ENCODE results near the gene CENPP. TPM values are rescaled to one million over a fixed set of nuclear protein-coding genes. Genes with fewer than 3 reads are reported as not detected.

CENPP gene
- polyA plus RNA-seq, 2 donors = 2.2 to 3.6 TPM

DNA sequence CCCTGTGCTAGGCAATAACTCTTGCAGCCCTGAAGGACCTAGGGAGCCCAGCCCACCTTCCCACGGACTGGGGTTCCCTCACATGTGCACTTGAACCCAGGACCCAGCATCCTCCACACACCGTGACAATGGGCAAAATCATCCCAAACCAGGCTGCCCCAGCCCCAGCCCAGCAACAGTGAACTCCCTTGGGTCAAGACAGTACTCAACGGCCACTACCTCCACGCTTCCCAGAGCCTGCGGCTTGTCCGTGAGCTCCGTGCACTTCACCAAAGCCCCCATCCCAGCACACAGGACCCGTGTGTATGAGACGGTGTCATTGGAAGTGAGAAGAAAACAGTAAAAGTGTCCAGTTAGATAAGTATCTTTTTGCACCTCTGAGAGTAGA, 288.4 kb downstream of the CENPP start:
- Histone ChIP-seq H3K4me1 (ENCODE audit: control insufficient read depth in 2 of 2, insufficient read depth in 2 of 2, low read length in 1 of 2) (peaks cover 12 to 27% of the 10 kb centered on the region in 2 donors), H3K9me3 (ENCODE audit: control insufficient read depth in 2 of 2, insufficient read depth in 1 of 2, low read depth in 1 of 2, low read length in 1 of 2) (no peaks in the 10 kb centered on the region), H3K27me3 (ENCODE audit: control insufficient read depth in 1 of 2, insufficient read depth in 2 of 2, low read length in 2 of 2) (no peaks in the 10 kb centered on the region), H3K36me3 (ENCODE audit: control insufficient read depth in 2 of 2, insufficient read depth in 2 of 2, low read length in 1 of 2) (peaks cover 10 to 34% of the 10 kb centered on the region in 2 donors), H3K4me3 (ENCODE audit: low read depth in 1 of 2, low read length in 2 of 2) (no peak overlapping the region), H3K27ac (ENCODE audit: low read depth in 2 of 2, low read length in 1 of 2) (peak overlapping the region in 1 of 2 donors; percentile 86)
- WGBS, 2 donors = 94 to 95% methylated on average over 9 of the region's 9 CpGs

GRCh38 chr9:92614763-92615461, 289.2 kb downstream of the CENPP start:
- peaks cover 10 to 41% of the 10 kb centered on the region in 2 donors for H3K36me3 ChIP-seq (ENCODE audit: control insufficient read depth in 2 of 2, insufficient read depth in 2 of 2, low read length in 1 of 2)
- no peaks in the 10 kb centered on the region for H3K27me3 ChIP-seq (ENCODE audit: control insufficient read depth in 1 of 2, insufficient read depth in 2 of 2, low read length in 2 of 2)
- no peak overlapping the region for H3K4me3 ChIP-seq (ENCODE audit: low read depth in 1 of 2, low read length in 2 of 2)
- H3K9me3 ChIP-seq (ENCODE audit: control insufficient read depth in 2 of 2, insufficient read depth in 1 of 2, low read depth in 1 of 2, low read length in 1 of 2) = no peaks in the 10 kb centered on the region
- 83% methylated on average over 17 of the region's 17 CpGs for whole genome bisulfite sequencing, 2 donors
- H3K27ac ChIP-seq (ENCODE audit: low read depth in 2 of 2, low read length in 1 of 2) = peak overlapping the region; percentile 68 to 89
- peaks cover 12 to 23% of the 10 kb centered on the region in 2 donors for H3K4me1 ChIP-seq (ENCODE audit: control insufficient read depth in 2 of 2, insufficient read depth in 2 of 2, low read length in 1 of 2)

DNA sequence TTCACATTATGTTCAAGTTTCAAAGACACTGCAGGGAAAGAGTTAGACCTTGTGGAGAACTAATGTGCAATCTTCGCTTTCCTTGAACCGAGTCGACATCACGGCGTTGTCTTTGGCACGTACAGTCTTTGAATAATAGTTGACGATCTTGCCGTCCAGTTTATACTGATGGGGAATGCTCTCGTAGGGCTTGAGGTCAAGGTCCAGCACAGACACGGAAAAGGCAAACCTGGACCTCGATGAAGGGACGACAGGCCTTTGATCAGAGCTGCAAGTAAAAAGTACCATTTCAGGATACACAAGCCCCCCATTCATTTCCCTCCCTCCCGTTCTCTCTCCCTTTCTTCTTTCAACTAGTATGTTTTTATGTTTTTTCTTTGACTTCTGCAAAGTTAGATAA, 290.0 kb downstream of the CENPP start:
- Histone ChIP-seq H3K4me1 (ENCODE audit: control insufficient read depth in 2 of 2, insufficient read depth in 2 of 2, low read length in 1 of 2) (peaks cover 12 to 26% of the 10 kb centered on the region in 2 donors), H3K9me3 (ENCODE audit: control insufficient read depth in 2 of 2, insufficient read depth in 1 of 2, low read depth in 1 of 2, low read length in 1 of 2) (no peaks in the 10 kb centered on the region), H3K4me3 (ENCODE audit: low read depth in 1 of 2, low read length in 2 of 2) (no peak overlapping the region), H3K36me3 (ENCODE audit: control insufficient read depth in 2 of 2, insufficient read depth in 2 of 2, low read length in 1 of 2) (peaks cover 8 to 42% of the 10 kb centered on the region in 2 donors), H3K27ac (ENCODE audit: low read depth in 2 of 2, low read length in 1 of 2) (peak overlapping the region; percentile 89 to 94), H3K27me3 (ENCODE audit: control insufficient read depth in 1 of 2, insufficient read depth in 2 of 2, low read length in 2 of 2) (no peaks in the 10 kb centered on the region)
- 73 to 76% methylated on average over 13 of the region's 13 CpGs for WGBS, 2 donors

GRCh38 chr9:92616199-92616641, 290.5 kb downstream of the CENPP start:
- Histone ChIP-seq H3K4me1 (ENCODE audit: control insufficient read depth in 2 of 2, insufficient read depth in 2 of 2, low read length in 1 of 2) (peaks cover 11 to 23% of the 10 kb centered on the region in 2 donors), H3K27ac (ENCODE audit: low read depth in 2 of 2, low read length in 1 of 2) (peak overlapping the region; percentile 89 to 94), H3K36me3 (ENCODE audit: control insufficient read depth in 2 of 2, insufficient read depth in 2 of 2, low read length in 1 of 2) (peaks cover 8 to 40% of the 10 kb centered on the region in 2 donors)

GRCh38 chr9:92616655-92617111, 290.9 kb downstream of the CENPP start:
- WGBS, 2 donors = 63 to 73% methylated on average over 11 of the region's 11 CpGs
- Histone ChIP-seq H3K36me3 (ENCODE audit: control insufficient read depth in 2 of 2, insufficient read depth in 2 of 2, low read length in 1 of 2) (peaks cover 8 to 43% of the 10 kb centered on the region in 2 donors), H3K4me1 (ENCODE audit: control insufficient read depth in 2 of 2, insufficient read depth in 2 of 2, low read length in 1 of 2) (peaks cover 9 to 19% of the 10 kb centered on the region in 2 donors), H3K4me3 (ENCODE audit: low read depth in 1 of 2, low read length in 2 of 2) (no peak overlapping the region), H3K9me3 (ENCODE audit: control insufficient read depth in 2 of 2, insufficient read depth in 1 of 2, low read depth in 1 of 2, low read length in 1 of 2) (no peaks in the 10 kb centered on the region), H3K27me3 (ENCODE audit: control insufficient read depth in 1 of 2, insufficient read depth in 2 of 2, low read length in 2 of 2) (no peaks in the 10 kb centered on the region), H3K27ac (ENCODE audit: low read depth in 2 of 2, low read length in 1 of 2) (peak overlapping the region; percentile 89 to 94)

More at GRCh38 chr9:92616199-92616641, 290.5 kb downstream of the CENPP start:
- Histone ChIP-seq H3K27me3 (ENCODE audit: control insufficient read depth in 1 of 2, insufficient read depth in 2 of 2, low read length in 2 of 2) (no peaks in the 10 kb centered on the region), H3K9me3 (ENCODE audit: control insufficient read depth in 2 of 2, insufficient read depth in 1 of 2, low read depth in 1 of 2, low read length in 1 of 2) (no peaks in the 10 kb centered on the region), H3K4me3 (ENCODE audit: low read depth in 1 of 2, low read length in 2 of 2) (no peak overlapping the region)
- 64% methylated on average over 11 of the region's 11 CpGs for whole genome bisulfite sequencing, 2 donors

GRCh38 chr9:92617195-92617813, 291.6 kb downstream of the CENPP start:
- H3K4me3 ChIP-seq (ENCODE audit: low read depth in 1 of 2, low read length in 2 of 2) = no peak overlapping the region
- H3K9me3 ChIP-seq (ENCODE audit: control insufficient read depth in 2 of 2, insufficient read depth in 1 of 2, low read depth in 1 of 2, low read length in 1 of 2) = no peaks in the 10 kb centered on the region
- H3K36me3 ChIP-seq (ENCODE audit: control insufficient read depth in 2 of 2, insufficient read depth in 2 of 2, low read length in 1 of 2) = peaks cover 5 to 43% of the 10 kb centered on the region in 2 donors
- H3K4me1 ChIP-seq (ENCODE audit: control insufficient read depth in 2 of 2, insufficient read depth in 2 of 2, low read length in 1 of 2) = peaks cover 9 to 16% of the 10 kb centered on the region in 2 donors
- peak overlapping the region; percentile 89 to 94 for H3K27ac ChIP-seq (ENCODE audit: low read depth in 2 of 2, low read length in 1 of 2)
- no peaks in the 10 kb centered on the region for H3K27me3 ChIP-seq (ENCODE audit: control insufficient read depth in 1 of 2, insufficient read depth in 2 of 2, low read length in 2 of 2)
- 91 to 92% methylated on average over 11 of the region's 11 CpGs for WGBS, 2 donors

DNA sequence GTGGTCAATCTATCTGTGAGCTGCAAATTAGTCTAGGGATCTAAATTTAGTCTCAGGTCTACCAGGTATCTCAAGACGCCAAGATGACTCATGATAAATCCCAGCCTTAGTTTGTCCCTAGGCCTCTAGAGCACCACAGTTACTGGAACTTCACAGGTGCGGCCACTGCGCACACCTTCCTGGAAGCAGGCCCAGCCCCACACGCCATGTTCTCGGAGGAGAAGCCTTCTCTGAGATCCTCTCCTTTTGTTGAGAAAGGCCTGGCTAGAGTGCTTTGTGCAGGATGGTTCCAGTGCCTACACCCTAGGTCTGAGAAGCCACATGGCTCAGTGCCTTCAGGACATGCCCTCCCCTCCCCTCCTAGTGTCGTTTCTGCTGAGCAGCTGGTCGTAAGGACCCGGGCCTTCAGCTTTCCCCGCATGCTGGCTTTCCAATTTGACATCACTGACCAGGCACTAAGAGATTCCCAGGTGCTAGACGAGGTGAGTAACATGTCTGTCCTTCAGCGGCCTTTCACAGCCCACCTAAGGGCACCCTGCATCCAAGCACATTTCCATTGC, 292.3 kb downstream of the CENPP start:
- Histone ChIP-seq H3K4me3 (ENCODE audit: low read depth in 1 of 2, low read length in 2 of 2) (no peak overlapping the region), H3K27ac (ENCODE audit: low read depth in 2 of 2, low read length in 1 of 2) (peak overlapping the region; percentile 89 to 94), H3K9me3 (ENCODE audit: control insufficient read depth in 2 of 2, insufficient read depth in 1 of 2, low read depth in 1 of 2, low read length in 1 of 2) (no peaks in the 10 kb centered on the region), H3K36me3 (ENCODE audit: control insufficient read depth in 2 of 2, insufficient read depth in 2 of 2, low read length in 1 of 2) (peaks cover 5 to 43% of the 10 kb centered on the region in 2 donors), H3K27me3 (ENCODE audit: control insufficient read depth in 1 of 2, insufficient read depth in 2 of 2, low read length in 2 of 2) (no peaks in the 10 kb centered on the region), H3K4me1 (ENCODE audit: control insufficient read depth in 2 of 2, insufficient read depth in 2 of 2, low read length in 1 of 2) (peaks cover 9 to 16% of the 10 kb centered on the region in 2 donors)
- WGBS, 2 donors = 69 to 80% methylated on average over 11 of the region's 11 CpGs

DNA sequence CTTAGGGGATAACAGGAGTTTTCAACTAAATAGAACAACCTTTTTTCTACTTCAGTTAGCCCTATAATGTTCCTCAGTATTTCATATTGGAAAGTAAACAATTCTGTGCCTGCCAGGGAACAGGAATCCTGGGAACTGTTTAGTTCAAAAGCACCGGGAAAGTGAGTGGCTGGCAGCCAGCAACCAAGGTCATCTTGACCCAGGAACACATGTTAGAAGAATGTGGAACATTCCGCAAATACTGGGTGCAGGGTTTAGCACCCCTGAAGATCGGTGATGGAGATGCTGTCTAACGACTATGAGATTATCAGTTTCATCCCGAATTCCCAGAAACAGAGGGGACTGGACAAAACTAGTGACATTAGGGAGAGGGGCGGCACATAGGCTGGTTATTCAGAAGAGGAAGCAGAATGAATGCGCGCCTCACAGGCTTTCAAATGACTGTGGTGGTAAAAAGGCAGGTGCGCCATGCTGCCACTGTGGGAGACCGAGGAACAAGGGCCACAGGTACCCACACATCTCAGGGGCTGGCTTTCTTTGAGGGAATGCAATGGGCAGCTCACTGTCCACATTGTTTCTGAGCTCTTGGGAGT, 293.0 kb downstream of the CENPP start:
- 80 to 86% methylated on average over 10 of the region's 10 CpGs for WGBS, 2 donors
- no peaks in the 10 kb centered on the region for H3K9me3 ChIP-seq (ENCODE audit: control insufficient read depth in 2 of 2, insufficient read depth in 1 of 2, low read depth in 1 of 2, low read length in 1 of 2)
- peaks cover 9 to 13% of the 10 kb centered on the region in 2 donors for H3K4me1 ChIP-seq (ENCODE audit: control insufficient read depth in 2 of 2, insufficient read depth in 2 of 2, low read length in 1 of 2)
- peak overlapping the region; percentile 51 to 89 for H3K27ac ChIP-seq (ENCODE audit: low read depth in 2 of 2, low read length in 1 of 2)
- H3K4me3 ChIP-seq (ENCODE audit: low read depth in 1 of 2, low read length in 2 of 2) = no peak overlapping the region
- no peaks in the 10 kb centered on the region for H3K27me3 ChIP-seq (ENCODE audit: control insufficient read depth in 1 of 2, insufficient read depth in 2 of 2, low read length in 2 of 2)
- peaks cover 5 to 38% of the 10 kb centered on the region in 2 donors for H3K36me3 ChIP-seq (ENCODE audit: control insufficient read depth in 2 of 2, insufficient read depth in 2 of 2, low read length in 1 of 2)

DNA sequence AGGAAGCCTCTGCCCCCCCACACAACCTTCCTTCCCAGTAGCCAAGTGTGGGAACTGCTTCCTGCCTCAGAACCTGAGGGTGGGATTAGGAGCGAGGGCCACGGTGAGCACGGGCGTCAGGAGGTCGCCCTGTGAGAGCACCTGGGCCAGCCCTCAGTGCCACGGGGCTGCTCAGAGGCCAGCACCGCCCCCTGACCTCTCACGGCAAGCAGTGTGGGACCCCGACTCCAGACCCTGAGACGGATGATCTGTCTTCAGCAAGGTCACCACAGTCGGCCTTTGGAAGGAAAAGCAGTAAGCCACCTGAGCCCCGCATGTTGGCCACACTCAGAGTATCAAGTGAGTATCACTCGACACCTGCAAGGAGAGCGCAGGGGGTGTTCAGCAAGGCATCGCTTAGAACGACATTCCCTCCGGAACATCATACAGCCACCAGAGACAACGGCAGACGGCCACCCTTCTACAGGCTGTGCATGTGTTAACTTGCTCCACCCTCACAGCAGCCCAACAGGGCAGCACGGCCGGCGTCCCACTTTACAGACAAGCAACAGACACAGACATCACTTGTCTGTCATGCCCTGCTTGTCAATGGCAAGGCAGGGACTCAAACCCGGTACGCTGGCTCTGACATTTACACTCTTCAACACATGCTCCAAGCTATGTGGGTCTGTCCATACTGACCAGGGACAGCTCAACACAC, 294.0 kb downstream of the CENPP start:
- Histone ChIP-seq H3K27me3 (ENCODE audit: control insufficient read depth in 1 of 2, insufficient read depth in 2 of 2, low read length in 2 of 2) (no peaks in the 10 kb centered on the region), H3K36me3 (ENCODE audit: control insufficient read depth in 2 of 2, insufficient read depth in 2 of 2, low read length in 1 of 2) (peaks cover 5 to 37% of the 10 kb centered on the region in 2 donors), H3K9me3 (ENCODE audit: control insufficient read depth in 2 of 2, insufficient read depth in 1 of 2, low read depth in 1 of 2, low read length in 1 of 2) (no peaks in the 10 kb centered on the region), H3K4me1 (ENCODE audit: control insufficient read depth in 2 of 2, insufficient read depth in 2 of 2, low read length in 1 of 2) (peaks cover 5 to 9% of the 10 kb centered on the region in 2 donors), H3K27ac (ENCODE audit: low read depth in 2 of 2, low read length in 1 of 2) (peak overlapping the region in 1 of 2 donors; percentile 66), H3K4me3 (ENCODE audit: low read depth in 1 of 2, low read length in 2 of 2) (no peak overlapping the region)
- 91 to 92% methylated on average over 24 of the region's 24 CpGs for WGBS, 2 donors
